Skeletal muscle cell (primary cell): Measurements from ENCODE around the gene DRGX.

Source experiments
- DNase-seq: peaks from one replicate; pipeline ENCODE4 v3.0.0-alpha.2; 2010; ENCODE audit warnings: low read depth
- H3K4me3 ChIP-seq: 2 replicates; pipeline ENCODE4 v1.5.1; 2011; ENCODE audit warnings: low read depth, mild to moderate bottlenecking, control low read depth, low read length, moderate library complexity

The DRGX gene

DNA sequence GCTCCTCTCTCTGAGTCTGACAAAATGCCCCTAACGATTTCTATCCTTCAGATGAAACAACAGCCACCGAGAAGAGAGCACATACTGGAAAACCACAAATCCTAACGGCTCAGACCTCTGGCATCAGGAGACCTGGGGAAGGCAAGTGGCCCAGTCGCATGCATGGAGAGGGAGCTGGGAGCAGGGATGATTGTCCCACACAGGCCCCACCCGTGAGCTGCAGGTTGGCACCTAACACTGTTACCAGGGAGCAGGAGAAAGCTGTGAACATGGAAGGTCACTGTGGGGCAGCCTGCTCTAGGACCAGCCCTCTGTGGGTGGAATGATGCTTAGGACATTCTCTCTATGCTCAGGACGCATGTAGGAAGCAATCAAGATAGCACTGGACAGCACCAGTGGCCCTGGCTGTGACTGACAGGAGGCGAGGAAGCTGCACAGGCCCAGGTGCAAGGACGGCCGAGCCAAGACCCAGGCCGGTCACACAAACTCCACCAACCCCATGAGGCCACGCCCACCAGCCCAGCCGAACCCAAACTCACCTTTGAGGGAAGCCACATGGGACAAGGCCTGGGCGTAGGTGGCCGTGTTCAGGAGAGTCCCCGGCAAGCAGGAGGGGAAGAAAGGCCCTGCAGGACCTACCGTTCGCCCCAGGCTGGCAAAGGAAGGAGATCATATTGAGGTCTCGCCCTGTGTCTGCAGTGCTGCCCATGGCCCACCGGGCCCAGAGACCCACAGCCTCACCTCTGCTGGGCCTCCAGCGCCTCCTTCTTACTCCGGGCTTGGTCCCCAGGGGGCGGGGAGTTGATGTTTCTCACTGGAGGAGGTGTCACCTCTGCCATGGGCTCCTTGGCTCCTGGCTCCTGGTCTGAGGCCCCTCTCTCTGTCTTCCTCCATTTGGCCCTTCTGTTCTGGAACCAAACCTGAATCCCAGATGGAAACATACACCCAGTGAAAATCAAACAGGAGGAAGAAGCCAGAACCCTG, 9.7 kb downstream of the DRGX start:
- H3K4me3 ChIP-seq, result no peak overlapping the region
- DNase-seq, result no peak

DNA sequence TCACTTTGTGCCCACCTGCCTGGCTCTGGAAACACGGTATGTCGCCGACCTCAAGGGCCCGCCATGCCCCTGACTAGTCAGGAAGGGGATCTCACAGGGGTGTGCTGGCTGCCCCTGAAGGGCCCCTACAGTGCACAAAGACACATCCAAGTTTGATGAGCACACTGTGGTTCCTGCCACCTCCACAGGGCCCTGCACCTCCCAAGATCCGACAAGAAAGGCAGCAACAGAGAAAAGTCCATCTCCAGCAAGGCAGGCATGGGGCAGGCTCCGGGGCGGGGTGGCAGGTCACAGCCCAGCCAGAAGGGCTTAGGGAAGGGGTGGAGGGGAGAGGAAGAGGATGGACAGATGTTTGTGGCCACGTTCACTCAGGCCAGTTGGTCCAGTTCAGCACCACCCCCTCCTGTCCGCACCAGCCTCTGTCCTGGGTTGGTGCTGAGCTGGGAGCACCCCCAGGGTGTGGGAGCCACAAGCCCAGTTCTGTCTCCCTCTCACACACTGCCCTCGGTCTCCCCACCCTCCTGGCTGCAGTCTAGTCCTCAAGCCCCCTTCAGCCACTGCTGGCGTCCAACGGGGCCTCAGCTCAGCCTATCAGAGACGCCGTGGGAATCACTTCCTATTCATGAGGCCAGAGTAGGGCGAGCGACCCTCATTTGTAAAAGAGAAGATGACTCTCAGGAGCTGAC, 11.5 kb downstream of the DRGX start:
- H3K4me3 ChIP-seq, result no peak overlapping the region
- DNase-seq, result no peak

DNA sequence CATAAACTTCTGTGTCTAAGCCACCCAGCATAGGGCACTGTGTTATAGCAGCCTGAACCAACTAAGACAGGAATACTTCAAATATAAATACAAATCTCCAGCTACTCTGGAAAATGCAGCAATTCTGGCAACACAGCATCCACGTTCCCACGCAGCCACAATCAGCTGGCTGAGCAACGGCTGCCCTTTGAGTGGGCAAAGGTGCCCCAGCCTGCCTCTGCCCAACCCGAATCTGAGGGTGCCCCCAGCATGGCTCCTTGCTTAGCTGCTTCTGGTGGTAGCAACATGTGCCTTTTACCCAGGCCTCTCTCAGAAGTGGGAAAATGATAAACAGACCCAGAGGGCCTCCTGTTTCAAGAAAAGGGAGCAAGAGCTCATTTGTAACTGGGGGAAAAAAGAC, 12.0 kb downstream of the DRGX start:
- H3K4me3 ChIP-seq, result no peak overlapping the region
- DNase-seq, result no peak

DNA sequence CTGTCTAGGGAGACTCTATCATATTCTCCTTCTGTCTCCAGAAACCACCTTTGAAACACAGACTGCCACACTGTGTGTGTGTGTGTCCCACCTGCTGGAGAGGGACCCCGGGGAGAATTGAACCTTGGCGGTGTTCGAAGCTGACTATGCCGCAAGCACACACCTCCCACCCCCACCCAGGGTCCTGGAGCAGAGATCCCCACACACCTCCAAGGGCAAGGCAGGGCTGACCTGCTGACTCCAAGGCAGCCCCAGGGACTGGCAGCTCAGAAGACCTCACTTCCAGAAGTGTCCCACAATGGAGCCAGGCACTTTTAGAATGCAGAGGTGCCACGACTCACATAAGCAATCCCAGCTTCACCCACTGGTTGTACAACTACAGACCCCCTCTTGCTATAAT, 13.1 kb downstream of the DRGX start:
- no peak overlapping the region for H3K4me3 ChIP-seq
- DNase-seq, result no peak

DNA sequence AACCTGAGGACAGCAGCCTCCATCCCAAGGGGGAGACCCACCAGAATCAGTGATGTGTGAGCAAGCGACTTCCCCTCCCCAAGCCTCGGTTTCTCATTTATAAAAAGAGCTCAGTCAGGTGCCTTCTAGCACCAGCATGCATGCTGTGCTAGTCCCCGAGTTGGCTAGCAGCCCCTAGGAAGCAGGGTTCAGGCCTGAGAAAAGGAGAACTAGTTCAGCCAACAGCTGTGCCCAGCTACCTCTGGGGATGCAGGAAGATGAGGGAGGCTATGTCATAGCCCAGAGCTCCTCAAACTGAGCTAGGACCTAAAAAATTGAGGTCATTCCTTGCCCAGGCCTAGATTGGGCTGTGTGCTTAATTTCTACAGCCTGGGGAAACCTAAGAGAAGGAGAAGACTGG, 13.7 kb downstream of the DRGX start:
- DNase-seq, result no peak
- H3K4me3 ChIP-seq, result no peak overlapping the region

DNA sequence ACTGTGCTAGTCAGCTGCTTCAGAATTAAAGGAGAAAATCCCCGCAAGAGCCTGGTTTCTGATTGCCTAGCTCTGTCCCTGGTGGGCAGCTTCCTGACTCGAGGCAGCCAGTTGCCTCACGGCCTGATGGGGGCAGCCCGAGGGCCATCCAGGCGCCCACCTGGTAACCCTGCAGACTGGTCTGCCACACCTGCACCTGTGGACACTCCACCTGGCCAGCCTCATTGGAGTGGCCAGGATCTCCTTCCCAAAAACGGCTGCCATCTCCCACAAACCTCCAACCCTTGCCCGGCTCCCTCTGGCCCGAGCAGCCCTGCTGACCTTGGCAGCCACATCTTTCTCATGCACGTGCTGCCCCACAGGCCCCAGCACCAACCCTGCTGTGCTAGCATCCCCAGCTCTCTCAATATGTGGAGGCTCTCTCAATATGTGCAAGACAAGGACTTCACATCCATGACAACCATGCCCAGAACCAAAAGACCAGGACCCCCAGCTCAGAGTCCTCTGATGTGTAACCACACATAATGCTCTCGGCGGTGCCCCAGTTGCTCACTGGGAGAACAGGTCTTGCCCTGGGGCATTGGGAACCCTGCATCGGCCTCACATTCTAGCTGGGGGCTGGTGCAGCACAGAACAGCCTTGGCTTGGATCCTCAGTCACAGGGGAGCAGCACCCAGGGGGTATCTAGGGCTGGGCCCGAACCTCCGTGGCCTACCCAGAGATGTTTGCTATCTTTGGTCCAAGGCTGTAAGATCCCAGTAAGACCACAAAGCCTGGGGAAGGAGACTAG, 14.6 kb downstream of the DRGX start:
- no peak for DNase-seq
- no peak overlapping the region for H3K4me3 ChIP-seq

DNA sequence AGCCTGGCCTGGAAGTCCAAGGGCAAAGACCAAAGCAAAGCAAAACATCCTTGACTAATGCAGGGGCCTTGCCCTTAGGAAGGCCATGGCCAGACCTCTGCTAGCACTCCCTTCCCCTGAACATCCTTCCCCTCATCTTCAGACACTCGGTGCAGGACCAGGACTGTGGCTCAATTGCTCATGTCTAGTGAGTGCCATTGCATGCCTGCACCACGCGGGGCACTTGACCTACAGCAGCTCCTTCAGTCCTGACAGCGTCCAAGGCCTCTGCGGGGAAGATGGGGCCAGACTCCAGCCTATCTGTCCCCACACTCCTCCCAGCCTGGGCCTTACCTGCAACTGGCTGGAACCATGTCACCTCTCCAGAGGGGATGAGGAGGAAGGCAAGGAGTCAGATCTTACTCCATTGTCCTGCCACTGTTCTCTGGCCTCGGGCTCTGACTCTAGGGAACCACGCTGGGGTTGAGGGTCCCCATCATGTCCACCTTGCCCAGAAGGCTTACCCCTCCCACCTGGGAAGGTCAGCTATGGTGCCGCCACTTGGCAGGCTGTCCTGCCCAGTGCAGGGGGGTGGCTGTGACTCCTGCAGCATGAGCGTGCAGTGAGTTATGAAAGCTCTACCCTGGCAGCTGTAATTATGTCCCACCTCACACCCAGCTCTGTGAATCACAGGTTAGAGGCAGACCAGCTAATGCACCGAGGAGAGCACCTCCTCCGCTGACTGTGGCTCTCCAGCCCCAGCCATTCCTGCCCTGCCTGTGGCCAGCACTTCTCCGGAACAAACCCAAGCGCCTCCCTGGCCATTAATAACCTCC, 16.1 kb downstream of the DRGX start:
- no peak for DNase-seq

DNA sequence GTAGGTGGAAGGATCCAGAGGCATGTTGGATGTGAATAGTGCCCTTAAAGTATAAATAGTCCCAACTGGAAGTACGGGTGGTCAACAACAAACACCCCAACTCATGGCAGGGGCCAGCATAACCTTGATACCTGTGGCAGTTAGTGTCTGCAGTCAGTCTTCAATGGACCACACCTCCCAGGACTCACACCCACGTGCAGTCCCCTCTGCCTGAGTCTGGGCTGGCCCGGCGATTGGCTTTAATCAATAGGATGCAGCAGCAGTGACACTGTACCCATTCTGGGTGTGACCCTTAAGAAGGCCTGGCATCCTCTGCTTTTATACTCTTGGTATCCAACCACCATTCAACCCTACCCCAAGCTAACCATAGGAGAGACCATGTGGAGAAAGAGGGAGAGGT, 18.6 kb downstream of the DRGX start:
- H3K4me3 ChIP-seq, result no peak overlapping the region
- DNase-seq, result no peak

More for the DNA sequence above, 16.1 kb downstream of the DRGX start:
- H3K4me3 ChIP-seq, result no peak overlapping the region

DNA sequence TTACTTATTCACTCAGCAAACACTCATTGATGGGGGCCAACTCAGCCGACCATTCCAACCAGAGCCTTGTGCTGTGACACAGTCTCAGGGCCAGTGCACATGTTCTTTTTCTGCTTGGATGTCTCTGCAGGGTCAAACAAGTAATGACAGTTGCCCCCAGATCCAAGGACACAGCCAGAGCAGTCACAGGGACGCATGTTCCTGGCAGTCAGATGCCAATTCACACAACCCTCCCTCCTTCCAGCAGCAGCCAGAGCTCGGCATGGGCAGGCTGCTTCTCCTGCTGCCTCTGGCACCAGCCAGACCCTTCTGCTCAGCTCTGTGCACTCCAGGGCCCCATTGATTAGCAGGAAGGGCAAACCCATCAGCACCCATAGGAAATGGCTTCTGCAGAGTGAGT, 20.3 kb downstream of the DRGX start:
- no peak for DNase-seq
- H3K4me3 ChIP-seq, result no peak overlapping the region

DNA sequence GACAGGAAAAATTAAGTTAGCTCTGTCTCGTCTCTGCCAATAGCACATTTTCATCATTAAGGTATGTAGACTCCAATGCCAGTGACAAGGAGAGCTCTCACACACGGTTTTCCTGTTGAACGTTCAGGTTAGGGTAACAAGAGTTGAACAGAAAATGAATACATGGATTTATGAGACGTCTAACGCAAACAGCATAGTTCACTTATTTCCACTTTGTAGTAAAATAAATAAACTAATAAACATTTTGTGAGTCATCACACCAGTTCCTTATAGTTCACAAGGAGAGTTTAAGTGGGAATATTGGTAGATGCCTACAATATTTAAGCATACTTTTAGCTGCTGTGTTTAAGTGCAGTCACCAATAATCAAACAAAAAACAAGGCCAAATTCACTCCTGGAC, 21.1 kb downstream of the DRGX start:
- DNase-seq, result no peak
- H3K4me3 ChIP-seq, result no peak overlapping the region

DNA sequence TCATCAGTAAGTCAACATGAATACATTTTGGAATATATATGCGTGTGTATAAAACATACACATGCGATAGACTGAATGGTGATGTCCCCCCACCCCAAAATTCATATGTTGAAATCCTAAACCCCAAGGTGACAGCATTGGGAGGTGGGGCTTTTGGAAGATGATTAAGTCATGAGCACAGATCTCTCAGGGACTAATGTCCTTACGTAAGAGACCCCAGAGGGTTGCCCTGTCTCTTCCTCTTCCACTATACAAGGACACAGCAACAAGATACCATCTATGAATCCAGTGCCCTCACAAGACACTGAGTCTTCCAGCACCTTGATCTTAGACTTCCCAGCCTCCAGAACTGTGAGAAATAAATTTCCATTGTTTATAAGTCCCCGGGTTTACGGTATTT, 22.5 kb downstream of the DRGX start:
- no peak overlapping the region for H3K4me3 ChIP-seq
- no peak for DNase-seq

DNA sequence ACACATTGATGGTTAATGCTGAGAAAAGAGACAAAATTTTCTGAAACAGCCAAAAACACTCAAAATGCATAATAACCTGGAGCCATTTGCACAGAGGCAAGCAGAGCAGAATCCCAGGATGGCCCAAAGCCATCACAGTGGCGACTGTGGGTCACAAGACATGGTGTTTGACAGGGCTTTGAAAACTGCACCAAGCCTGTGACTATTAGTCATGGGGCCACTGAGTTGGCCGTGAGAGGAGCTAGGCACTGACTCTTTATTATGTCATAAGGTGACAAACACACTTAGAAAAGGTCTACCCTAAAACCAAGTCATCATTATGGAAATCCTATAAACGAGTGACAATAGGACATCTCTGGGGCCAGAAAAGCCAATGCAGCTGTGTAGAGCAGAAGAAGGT, 23.9 kb downstream of the DRGX start:
- DNase-seq, result no peak
- no peak overlapping the region for H3K4me3 ChIP-seq

DNA sequence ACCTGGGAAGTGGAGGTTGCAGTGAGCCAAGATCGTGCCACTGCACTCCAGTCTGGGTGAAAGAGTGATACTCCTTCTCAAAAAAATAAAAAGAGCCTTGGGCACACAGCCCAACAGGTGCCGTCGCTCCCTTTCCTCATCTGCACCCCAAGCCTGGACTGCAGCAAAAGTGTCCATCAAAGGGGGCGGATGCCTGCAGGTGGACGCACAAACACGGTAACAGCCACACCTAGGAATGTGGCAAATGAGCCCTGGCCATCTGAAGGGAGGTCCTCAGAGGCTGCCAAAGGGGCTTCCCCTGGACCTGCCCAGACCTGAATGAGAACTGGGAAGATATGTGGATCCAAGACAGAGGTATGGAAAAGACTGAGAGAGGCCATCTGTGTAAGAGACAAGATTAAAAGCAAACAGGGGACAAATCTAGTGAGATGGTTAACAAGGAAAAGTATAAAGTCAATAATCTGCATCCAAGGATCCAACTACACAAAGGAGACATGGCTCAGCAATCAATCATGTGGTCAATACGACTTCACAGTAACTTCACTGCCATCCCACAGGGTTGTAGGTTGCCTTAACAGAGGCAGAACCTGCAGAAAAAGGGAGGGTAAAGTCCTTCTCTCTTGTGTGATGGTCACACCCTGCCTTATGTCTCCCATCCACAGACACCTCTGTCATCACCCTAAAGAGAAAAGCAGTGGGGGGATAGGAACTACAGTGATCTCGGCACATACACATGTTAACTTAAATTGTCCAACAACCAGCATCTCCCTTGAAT, 25.4 kb downstream of the DRGX start:
- H3K4me3 ChIP-seq, result no peak overlapping the region
- no peak for DNase-seq

DNA sequence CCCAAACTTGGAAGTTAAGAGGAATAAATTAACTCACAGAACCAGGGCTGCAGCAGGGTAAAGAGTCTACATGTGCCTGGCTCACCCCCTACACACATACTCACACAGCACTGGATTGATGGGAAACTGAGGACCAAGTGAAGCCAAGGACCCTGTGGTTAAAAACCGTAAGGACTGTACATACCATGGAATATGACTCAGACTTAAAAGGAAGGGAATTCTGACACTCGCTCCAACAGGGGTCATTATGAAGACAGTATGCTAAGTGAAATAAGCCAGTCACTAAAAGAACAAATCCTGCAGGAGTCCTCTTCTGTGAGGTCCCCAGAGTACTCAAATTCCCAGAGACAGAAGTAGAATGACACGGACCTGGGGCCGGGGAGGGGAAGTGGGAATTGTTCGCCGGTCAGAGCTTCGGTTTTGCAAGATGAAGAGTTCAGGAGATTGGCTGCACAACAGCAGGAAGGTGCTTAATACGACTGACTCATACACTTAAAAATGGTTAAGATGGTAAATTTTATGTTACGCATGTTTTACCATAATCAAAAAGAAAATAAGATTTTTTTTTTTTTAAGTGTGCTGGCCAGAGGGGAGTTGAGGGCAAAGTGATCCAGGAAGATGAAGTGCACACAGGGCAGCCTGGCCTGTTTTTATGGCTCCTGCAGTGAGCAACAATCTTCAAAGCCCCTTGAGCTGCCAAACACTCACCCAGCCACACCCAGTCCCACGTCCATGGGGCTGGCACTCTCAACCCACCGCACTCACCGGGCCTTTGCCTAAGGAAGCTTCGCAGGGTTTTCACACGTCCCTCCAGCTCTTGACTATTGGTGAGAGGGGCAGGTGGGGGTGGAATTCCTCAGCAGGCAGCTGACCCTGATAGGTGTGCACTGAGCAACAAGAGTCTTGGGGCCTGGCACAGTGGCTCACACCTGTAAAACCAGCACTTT, 26.4 kb downstream of the DRGX start:
- no peak for DNase-seq
- H3K4me3 ChIP-seq, result no peak overlapping the region

DNA sequence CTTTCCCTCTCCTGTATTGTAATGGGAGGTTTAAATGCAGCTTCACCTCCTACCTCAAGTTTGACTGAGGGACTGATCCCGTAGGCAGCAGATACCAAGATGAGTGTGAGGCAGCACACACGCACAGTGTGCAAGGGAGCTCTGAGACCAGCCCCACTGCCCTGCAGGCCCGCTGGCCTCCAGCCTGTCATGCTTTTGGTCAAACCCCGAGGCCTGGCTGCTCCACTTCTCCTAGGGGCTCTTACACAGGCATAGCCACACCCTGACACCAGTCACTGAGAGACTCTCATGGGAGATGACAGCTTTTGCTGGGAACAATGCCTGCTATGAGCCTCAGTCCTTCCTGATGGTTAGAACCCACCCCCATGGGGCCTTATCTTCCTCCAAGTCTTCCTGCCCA, 27.6 kb downstream of the DRGX start:
- H3K4me3 ChIP-seq, result no peak overlapping the region
- no peak for DNase-seq

DNA sequence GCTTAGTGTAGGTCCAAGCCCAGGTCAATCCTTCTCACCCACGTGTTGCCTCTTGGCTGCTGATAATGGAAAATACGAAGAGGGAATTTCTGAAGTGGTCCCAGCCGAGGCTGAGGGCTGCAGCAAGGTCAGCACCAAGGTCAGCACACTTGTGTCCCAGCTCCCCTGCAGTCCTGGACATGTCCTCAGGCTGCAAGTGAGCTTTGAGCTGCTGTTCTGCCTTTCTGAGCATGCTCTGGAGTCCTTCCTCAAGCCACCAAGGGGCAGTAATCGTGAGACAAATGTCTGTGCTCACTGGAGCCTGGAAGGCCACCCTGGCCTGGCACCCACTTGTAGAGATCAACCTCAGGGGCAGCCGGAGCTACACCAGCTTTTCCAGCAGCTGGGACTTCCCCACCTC, 28.3 kb downstream of the DRGX start:
- no peak overlapping the region for H3K4me3 ChIP-seq
- DNase-seq, result no peak

DNA sequence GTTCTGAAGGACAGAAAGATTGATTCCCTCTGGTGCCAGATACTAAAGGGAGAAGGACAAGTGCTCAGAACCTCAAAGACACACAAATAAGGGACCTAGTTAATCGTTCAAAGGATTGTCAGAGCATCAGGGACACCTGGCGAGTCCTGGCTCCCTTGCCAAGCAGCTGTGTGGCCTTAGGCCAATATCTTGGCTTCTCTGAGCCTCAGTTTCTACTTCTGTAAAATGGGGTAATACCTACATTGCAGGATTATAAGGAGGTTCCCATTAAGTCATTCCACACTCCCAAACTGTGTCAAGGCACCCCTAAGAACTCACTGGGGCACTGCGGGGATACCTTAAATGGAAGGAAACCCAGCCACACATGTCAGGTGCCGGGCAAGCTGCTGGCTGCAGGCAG, 29.4 kb downstream of the DRGX start:
- DNase-seq, result no peak
- no peak overlapping the region for H3K4me3 ChIP-seq
